ENCODE data around the gene CAMK2B. TPM values are rescaled to one million over a fixed set of nuclear protein-coding genes. Genes with fewer than 3 reads are reported as not detected.

CAMK2B gene
- total and polyA plus RNA-seq, 12 donors: 30.8 to 152 (median 113) TPM

- 92% methylated on average over 11 of the region's 11 CpGs for WGBS, 2 donors
- Histone ChIP-seq H3K36me3 (no peaks in the 10 kb centered on the region), H3K27me3 (no peaks in the 10 kb centered on the region), H3K4me3 (no peak overlapping the region), H3K4me1 (peaks cover 0 to 31% (median 14%) of the 10 kb centered on the region in 9 donors), H3K27ac (no peak overlapping the region), H3K9me3 (peaks cover 0 to 24% (median 4%) of the 10 kb centered on the region in 11 donors)
- intact Hi-C loops (cut with DNase I): loop anchor here in 1 of 10 donors (10.0 kb wide), 1 partner anchor 138 kb away; no protein-coding TSS in a partner anchor
- TF ChIP-seq CTCF (IDR thresholded peaks at IDR 0.05): no peak
- no peak for ATAC-seq
- no peak for DNase-seq
Measured at GRCh38 chr7:44336491-44336890, 11.1 kb upstream of the CAMK2B start.

- H3K4me1 ChIP-seq: peaks cover 0 to 34% (median 14%) of the 10 kb centered on the region in 9 donors
- ATAC-seq (peak in 2 of 8 donors; percentile 3 to 22), DNase-seq (no peak)
- no peak overlapping the region for H3K27ac ChIP-seq
- peaks cover 0 to 24% (median 4%) of the 10 kb centered on the region in 11 donors for H3K9me3 ChIP-seq
- H3K36me3 ChIP-seq: no peaks in the 10 kb centered on the region
- WGBS, 2 donors: 91 to 93% methylated on average over 4 of the region's 4 CpGs
- TF ChIP-seq CTCF (IDR thresholded peaks at IDR 0.05): no peak
- intact Hi-C loops (cut with DNase I): loop anchor here in 1 of 10 donors (10.0 kb wide), 1 partner anchor 140 kb away; no protein-coding TSS in a partner anchor
- no peak overlapping the region for H3K4me3 ChIP-seq
- no peaks in the 10 kb centered on the region for H3K27me3 ChIP-seq
Measured at GRCh38 chr7:44335184-44335583, 9.8 kb upstream of the CAMK2B start.

- Histone ChIP-seq H3K36me3 (no peaks in the 10 kb centered on the region), H3K4me1 (peaks cover 0 to 39% (median 14%) of the 10 kb centered on the region in 9 donors), H3K27me3 (no peaks in the 10 kb centered on the region), H3K9me3 (peaks cover 0 to 24% (median 4%) of the 10 kb centered on the region in 11 donors), H3K27ac (peak overlapping the region in 1 of 10 donors; percentile 88), H3K4me3 (no peak overlapping the region)
- ATAC-seq (peak in 1 of 8 donors; percentile 53), DNase-seq (no peak)
- no peak for TF ChIP-seq CTCF (IDR thresholded peaks at IDR 0.05)
- WGBS, 2 donors: 87 to 88% methylated on average over 11 of the region's 11 CpGs
- intact Hi-C loops (cut with DNase I): loop anchor here in 1 of 10 donors (10.0 kb wide), 1 partner anchor 140 kb away; no protein-coding TSS in a partner anchor
Measured at GRCh38 chr7:44334734-44335097, 9.3 kb upstream of the CAMK2B start.

GRCh38 chr7:44333911-44334733 is 8.7 kb upstream of the CAMK2B start:
- no peaks in the 10 kb centered on the region for H3K36me3 ChIP-seq
- no peak for DNase-seq
- intact Hi-C loops (cut with DNase I): loop anchor here in 1 of 10 donors (10.0 kb wide), 1 partner anchor 141 kb away; no protein-coding TSS in a partner anchor
- H3K9me3 ChIP-seq: peaks cover 0 to 24% (median 4%) of the 10 kb centered on the region in 11 donors
- H3K4me3 ChIP-seq: no peak overlapping the region
- no peaks in the 10 kb centered on the region for H3K27me3 ChIP-seq
- TF ChIP-seq CTCF (IDR thresholded peaks at IDR 0.05): no peak
- H3K4me1 ChIP-seq: peaks cover 0 to 42% (median 14%) of the 10 kb centered on the region in 9 donors
- H3K27ac ChIP-seq: peak overlapping the region; percentile 3 to 88 (median 72)
- 39 to 49% methylated on average over 19 of the region's 19 CpGs for WGBS, 2 donors
- peak; percentile 8 to 88 (median 69) for ATAC-seq

Data from heart right ventricle (tissue), 16 donors.